Measurements from ENCODE around the gene ZNF516.
"Not testable (repeated sequence)": the region's sequence is repeated elsewhere in the genome, so short reads cannot be mapped to it uniquely, and the experiment has no call there.

ZNF516 gene, protein sequence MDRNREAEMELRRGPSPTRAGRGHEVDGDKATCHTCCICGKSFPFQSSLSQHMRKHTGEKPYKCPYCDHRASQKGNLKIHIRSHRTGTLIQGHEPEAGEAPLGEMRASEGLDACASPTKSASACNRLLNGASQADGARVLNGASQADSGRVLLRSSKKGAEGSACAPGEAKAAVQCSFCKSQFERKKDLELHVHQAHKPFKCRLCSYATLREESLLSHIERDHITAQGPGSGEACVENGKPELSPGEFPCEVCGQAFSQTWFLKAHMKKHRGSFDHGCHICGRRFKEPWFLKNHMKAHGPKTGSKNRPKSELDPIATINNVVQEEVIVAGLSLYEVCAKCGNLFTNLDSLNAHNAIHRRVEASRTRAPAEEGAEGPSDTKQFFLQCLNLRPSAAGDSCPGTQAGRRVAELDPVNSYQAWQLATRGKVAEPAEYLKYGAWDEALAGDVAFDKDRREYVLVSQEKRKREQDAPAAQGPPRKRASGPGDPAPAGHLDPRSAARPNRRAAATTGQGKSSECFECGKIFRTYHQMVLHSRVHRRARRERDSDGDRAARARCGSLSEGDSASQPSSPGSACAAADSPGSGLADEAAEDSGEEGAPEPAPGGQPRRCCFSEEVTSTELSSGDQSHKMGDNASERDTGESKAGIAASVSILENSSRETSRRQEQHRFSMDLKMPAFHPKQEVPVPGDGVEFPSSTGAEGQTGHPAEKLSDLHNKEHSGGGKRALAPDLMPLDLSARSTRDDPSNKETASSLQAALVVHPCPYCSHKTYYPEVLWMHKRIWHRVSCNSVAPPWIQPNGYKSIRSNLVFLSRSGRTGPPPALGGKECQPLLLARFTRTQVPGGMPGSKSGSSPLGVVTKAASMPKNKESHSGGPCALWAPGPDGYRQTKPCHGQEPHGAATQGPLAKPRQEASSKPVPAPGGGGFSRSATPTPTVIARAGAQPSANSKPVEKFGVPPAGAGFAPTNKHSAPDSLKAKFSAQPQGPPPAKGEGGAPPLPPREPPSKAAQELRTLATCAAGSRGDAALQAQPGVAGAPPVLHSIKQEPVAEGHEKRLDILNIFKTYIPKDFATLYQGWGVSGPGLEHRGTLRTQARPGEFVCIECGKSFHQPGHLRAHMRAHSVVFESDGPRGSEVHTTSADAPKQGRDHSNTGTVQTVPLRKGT

DNA sequence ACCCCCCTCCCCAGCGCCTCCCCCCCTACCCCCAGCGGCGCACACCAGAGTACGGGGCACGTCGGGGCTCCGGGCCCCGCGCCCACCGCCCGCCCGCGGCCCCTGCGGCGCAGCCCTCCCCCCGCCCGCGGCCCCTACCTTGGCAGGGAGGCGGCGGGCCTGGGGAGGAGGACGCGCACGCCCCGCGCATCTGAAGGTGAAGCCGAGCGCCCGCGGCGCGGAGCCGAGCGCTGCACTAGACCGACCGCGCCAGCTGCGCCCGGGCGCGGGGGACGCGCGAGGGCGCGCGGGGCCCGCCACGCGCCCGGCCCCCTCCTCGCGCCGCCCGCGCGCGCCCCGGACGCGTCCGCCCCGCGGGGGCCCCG is at the start of gene ZNF516:
Gene ZNF516 (minus strand): TSS at position 237 of the 365 bp plus-strand sequence. CDS start 52,188 bp downstream, outside the sequence.
- peak; percentile 51 for DNase-seq (ENCODE audit: low spot score)
- in situ Hi-C loops (cut with MboI; ENCODE audit: low sequenced_read_pairs, unreplicated experiment) = loop anchor here (25.0 kb wide), 1 partner anchor 617 kb away; no protein-coding TSS in a partner anchor
- TF ChIP-seq, protein P1, sequence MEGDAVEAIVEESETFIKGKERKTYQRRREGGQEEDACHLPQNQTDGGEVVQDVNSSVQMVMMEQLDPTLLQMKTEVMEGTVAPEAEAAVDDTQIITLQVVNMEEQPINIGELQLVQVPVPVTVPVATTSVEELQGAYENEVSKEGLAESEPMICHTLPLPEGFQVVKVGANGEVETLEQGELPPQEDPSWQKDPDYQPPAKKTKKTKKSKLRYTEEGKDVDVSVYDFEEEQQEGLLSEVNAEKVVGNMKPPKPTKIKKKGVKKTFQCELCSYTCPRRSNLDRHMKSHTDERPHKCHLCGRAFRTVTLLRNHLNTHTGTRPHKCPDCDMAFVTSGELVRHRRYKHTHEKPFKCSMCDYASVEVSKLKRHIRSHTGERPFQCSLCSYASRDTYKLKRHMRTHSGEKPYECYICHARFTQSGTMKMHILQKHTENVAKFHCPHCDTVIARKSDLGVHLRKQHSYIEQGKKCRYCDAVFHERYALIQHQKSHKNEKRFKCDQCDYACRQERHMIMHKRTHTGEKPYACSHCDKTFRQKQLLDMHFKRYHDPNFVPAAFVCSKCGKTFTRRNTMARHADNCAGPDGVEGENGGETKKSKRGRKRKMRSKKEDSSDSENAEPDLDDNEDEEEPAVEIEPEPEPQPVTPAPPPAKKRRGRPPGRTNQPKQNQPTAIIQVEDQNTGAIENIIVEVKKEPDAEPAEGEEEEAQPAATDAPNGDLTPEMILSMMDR (IDR thresholded peaks at IDR 0.05; ENCODE audit: borderline replicate concordance, control extremely low read depth, extremely low read depth, insufficient read depth, missing control alignments) = no peak

DNA sequence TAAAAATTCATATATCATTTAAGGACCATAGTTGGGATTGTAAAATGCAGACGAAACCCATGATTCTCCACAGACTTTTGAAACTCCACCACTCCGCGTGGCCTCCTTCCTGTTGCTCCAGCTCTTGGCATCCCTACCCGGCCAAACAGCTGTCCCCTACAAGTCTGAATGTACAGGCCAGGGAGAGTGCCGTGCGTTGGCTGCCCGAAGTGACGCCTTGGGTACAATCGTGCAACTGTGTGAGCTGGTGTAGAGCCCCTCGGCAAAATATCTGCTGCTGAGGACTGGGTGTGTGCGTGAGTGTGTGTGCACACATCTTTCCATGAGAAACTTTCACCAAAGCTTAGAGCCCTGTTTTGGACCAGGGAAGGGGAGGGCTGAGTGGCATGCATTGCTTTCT is 43.8 kb upstream of the ZNF516 start:
- DNase-seq (ENCODE audit: low spot score) = no peak
- TF ChIP-seq, protein P1 (IDR thresholded peaks at IDR 0.05; ENCODE audit: borderline replicate concordance, control extremely low read depth, extremely low read depth, insufficient read depth, missing control alignments) = no peak
- in situ Hi-C loops (cut with MboI; ENCODE audit: low sequenced_read_pairs, unreplicated experiment) = no loop called here

DNA sequence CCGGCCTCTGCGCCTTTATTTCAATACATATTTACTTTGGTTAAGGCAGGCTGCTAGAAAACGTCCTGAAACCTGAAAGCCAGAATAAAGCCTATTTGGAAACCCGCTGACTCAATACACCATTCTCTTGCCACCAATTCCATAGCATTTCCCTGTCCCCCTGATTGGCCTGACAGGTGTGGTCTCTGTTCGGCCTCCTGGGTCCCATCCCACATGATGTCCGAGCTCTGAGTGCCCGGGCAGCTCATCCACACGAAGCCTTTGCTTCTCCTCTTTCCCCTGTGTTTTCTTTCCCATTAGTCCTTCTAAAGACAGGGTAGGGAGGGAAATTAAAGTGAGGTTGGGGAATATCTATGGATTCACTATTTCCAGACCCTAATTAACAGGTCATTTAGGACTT is 42.6 kb upstream of the ZNF516 start:
- in situ Hi-C loops (cut with MboI; ENCODE audit: low sequenced_read_pairs, unreplicated experiment) = no loop called here
- no peak for DNase-seq (ENCODE audit: low spot score)
- TF ChIP-seq, protein P1 (IDR thresholded peaks at IDR 0.05; ENCODE audit: borderline replicate concordance, control extremely low read depth, extremely low read depth, insufficient read depth, missing control alignments) = no peak

DNA sequence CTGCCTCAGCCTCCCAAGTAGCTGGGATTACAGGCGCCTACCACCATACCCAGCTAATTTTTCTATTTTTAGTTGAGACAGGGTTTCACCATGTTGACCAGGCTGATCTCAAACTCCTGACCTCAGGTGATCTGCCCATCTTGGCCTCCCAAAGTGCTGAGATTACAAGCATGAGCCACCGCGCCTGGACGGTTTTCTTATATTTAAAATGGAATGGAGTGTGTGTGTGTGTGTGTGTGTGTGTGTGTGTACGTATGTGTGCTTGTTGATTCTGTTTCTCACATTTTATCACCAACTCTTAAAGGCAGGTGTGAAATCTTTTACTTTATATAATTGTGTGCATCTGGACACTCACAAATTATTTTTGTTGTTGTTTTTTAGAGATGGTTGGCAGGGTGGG is 41.6 kb upstream of the ZNF516 start:
- DNase-seq (ENCODE audit: low spot score); in situ Hi-C loops (cut with MboI; ENCODE audit: low sequenced_read_pairs, unreplicated experiment): not testable (repeated sequence)

DNA sequence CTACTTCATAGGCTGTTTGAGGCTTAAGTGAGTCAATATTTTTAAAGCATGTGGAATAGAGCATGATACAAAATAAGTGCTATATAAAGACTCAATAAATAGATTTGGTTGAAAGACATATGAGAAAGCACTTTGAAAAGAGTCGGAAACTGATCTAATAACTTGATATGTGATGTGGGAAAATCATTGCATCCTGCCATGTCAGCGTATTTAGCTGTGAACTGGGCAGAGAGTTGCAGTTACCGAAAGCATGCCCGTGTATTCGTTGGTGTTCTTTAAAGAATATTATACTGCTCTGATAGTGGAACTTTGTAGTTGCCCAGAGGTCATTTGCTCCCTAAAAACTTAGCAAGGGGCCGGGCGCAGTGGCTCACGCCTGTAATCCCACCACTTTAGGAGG is 37.8 kb upstream of the ZNF516 start:
- DNase-seq (ENCODE audit: low spot score) = no peak
- in situ Hi-C loops (cut with MboI; ENCODE audit: low sequenced_read_pairs, unreplicated experiment) = no loop called here
- TF ChIP-seq, protein P1 (IDR thresholded peaks at IDR 0.05; ENCODE audit: borderline replicate concordance, control extremely low read depth, extremely low read depth, insufficient read depth, missing control alignments) = no peak

DNA sequence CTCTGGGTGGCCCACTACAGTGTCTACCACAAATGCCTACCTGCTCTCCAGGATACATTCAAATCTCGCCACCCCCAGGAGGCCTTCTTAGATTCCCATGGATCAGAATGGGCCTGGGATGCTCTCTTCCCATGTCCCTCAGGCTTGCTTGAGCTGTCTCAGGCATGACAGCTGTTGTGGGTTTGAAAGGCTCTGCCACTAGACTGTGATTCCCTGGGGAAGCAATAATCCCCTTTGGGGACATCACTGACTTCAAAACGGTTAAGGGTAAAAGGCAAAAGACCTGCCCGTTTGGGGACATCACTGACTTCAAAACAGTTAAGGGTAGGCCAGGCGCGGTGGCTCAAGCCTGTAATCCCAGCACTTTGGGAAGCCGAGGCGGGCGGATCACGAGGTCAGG is 35.8 kb upstream of the ZNF516 start:
- DNase-seq (ENCODE audit: low spot score) = no peak
- in situ Hi-C loops (cut with MboI; ENCODE audit: low sequenced_read_pairs, unreplicated experiment) = no loop called here
- TF ChIP-seq, protein P1 (IDR thresholded peaks at IDR 0.05; ENCODE audit: borderline replicate concordance, control extremely low read depth, extremely low read depth, insufficient read depth, missing control alignments) = no peak
